HepG2 (cell line): ENCODE results near the gene PHKB. TPM values are rescaled to one million over a fixed set of nuclear protein-coding genes. Genes with fewer than 3 reads are reported as not detected.
A peak's percentile ranks its signal among the peaks of the same experiment; 100 is the strongest.

Experiments
- ATM ChIP-seq: fragments of 450-650 bp; IDR thresholded peaks from 2 replicates; pipeline ENCODE4 v1.7.1; 2017; ENCODE audit warnings: mild to moderate bottlenecking, borderline replicate concordance
- FOXC1 ChIP-seq: sonication (generic); formaldehyde crosslinking; IDR thresholded peaks from 2 replicates; pipeline ENCODE4 v1.8.0; 2022; ENCODE audit warnings: mild to moderate bottlenecking, missing genetic modification reagents, borderline replicate concordance
- FOXK1 ChIP-seq: sonication (generic); formaldehyde crosslinking; IDR thresholded peaks from 2 replicates; pipeline ENCODE4 v1.4.0; 2020; ENCODE audit warnings: low read depth, missing genetic modification reagents, borderline replicate concordance
- MYNN ChIP-seq: sonication (generic); formaldehyde crosslinking; IDR thresholded peaks from 2 replicates; pipeline ENCODE4 v1.4.0; 2020; ENCODE audit warnings: mild to moderate bottlenecking, low read depth, missing genetic modification reagents
- NCOA5 ChIP-seq: sonication (generic); formaldehyde crosslinking; IDR thresholded peaks from 2 replicates; pipeline ENCODE4 v1.4.0; 2020; ENCODE audit warnings: missing genetic modification reagents
- PHF8 ChIP-seq: sonication (generic); formaldehyde crosslinking; IDR thresholded peaks from 2 replicates; pipeline ENCODE4 v1.5.0; 2020; ENCODE audit warnings: missing genetic modification reagents
- RBAK ChIP-seq: sonication (generic); formaldehyde crosslinking; IDR thresholded peaks from 2 replicates; pipeline ENCODE4 v1.5.1; 2020; ENCODE audit warnings: mild to moderate bottlenecking, missing genetic modification reagents
- REXO4 ChIP-seq: sonication (generic); formaldehyde crosslinking; IDR thresholded peaks from 2 replicates; pipeline ENCODE4 v1.8.0; 2022; ENCODE audit warnings: missing genetic modification reagents, mild to moderate bottlenecking, borderline replicate concordance
- RFXAP ChIP-seq: sonication (generic); formaldehyde crosslinking; IDR thresholded peaks from 2 replicates; pipeline ENCODE4 v1.4.0; 2020; ENCODE audit warnings: missing genetic modification reagents, borderline replicate concordance
- RXRB ChIP-seq: IDR thresholded peaks from 2 replicates; pipeline ENCODE4 v1.6.1; 2016; ENCODE audit warnings: borderline replicate concordance, missing genetic modification reagents, missing compliant biosample characterization
- SOX5 ChIP-seq: IDR thresholded peaks from 2 replicates; pipeline ENCODE4 v1.6.1; 2016; ENCODE audit warnings: borderline replicate concordance
- SRF ChIP-seq: IDR thresholded peaks from 2 replicates; pipeline ENCODE4 v1.6.1; 2011; ENCODE audit warnings: mild to moderate bottlenecking, low read depth, low read length, moderate library complexity
- STAT5B ChIP-seq: sonication (generic); formaldehyde crosslinking; IDR thresholded peaks from 2 replicates; pipeline ENCODE4 v1.4.0; 2020; ENCODE audit warnings: missing genetic modification reagents
- ZNF207 ChIP-seq: fragments of 450-650 bp; IDR thresholded peaks from 2 replicates; pipeline ENCODE4 v1.6.1; 2016; ENCODE audit warnings: antibody characterized with exemption, borderline replicate concordance
- ZNF335 ChIP-seq: sonication (generic); formaldehyde crosslinking; IDR thresholded peaks from 2 replicates; pipeline ENCODE4 v1.4.0; 2020; ENCODE audit warnings: missing genetic modification reagents
- ZNF34 ChIP-seq: sonication (generic); formaldehyde crosslinking; IDR thresholded peaks from 2 replicates; pipeline ENCODE4 v1.4.0; 2020; ENCODE audit warnings: mild to moderate bottlenecking, missing genetic modification reagents, borderline replicate concordance
- polyA plus RNA-seq, 8 experiments: library from polyadenylated mRNA; depleted of rRNA in 3 of 8; stranded (reverse) in 7 of 8; unstranded in 1 of 8; fragments of >200 nt; fragmentation: Illumina TruSeq in 4 of 8; extraction: Trizol in 4 of 8; gene quantifications; 2 replicates each; pipeline versions ENCODE4 v1.2.1 to v1.2.3, GENCODE V29; 2011 to 2016; ENCODE audit warnings: low read depth in 4 of 8, missing spikeins in 1 of 8, mixed read lengths in 1 of 8; ENCODE audit not compliant: insufficient read depth in 1 of 8
- total RNA-seq, 5 experiments: library from RNA; depleted of rRNA; stranded (reverse); fragments of >200 nt; fragmentation: Illumina TruSeq; extraction: Trizol; gene quantifications; 2 replicates each; pipeline ENCODE4 v1.2.3, GENCODE V29; 2016; ENCODE audit warnings: low read depth in 1 of 5
- TF ChIP-seq, protein P1 (sequence below): sonication (generic); formaldehyde crosslinking; IDR thresholded peaks from 2 replicates; pipeline ENCODE4 v1.8.0; 2022; ENCODE audit warnings: mild to moderate bottlenecking, missing genetic modification reagents, moderate library complexity
- TF ChIP-seq, protein P2 (sequence below): sonication (generic); formaldehyde crosslinking; IDR thresholded peaks from 2 replicates; pipeline ENCODE4 v1.5.0; 2020; ENCODE audit warnings: mild to moderate bottlenecking, missing genetic modification reagents
- TF ChIP-seq, protein P3 (sequence below): sonication (generic); formaldehyde crosslinking; IDR thresholded peaks from 2 replicates; pipeline ENCODE4 v1.4.0; 2020; ENCODE audit warnings: missing genetic modification reagents
- TF ChIP-seq, protein P4 (sequence below): sonication (generic); formaldehyde crosslinking; IDR thresholded peaks from 2 replicates; pipeline ENCODE4 v1.8.1; 2022; ENCODE audit warnings: mild to moderate bottlenecking, missing genetic modification reagents
- TF ChIP-seq, protein P5 (sequence below): sonication (generic); formaldehyde crosslinking; IDR thresholded peaks from 2 replicates; pipeline ENCODE4 v1.4.0; 2020; ENCODE audit warnings: missing genetic modification reagents, borderline replicate concordance

Gene PHKB
- total and polyA plus RNA-seq, 2 of the 13 experiments (the other 11 are each of a cell fraction or from before 2014, with no cell fraction given) = 66.0 to 80.8 TPM

DNA sequence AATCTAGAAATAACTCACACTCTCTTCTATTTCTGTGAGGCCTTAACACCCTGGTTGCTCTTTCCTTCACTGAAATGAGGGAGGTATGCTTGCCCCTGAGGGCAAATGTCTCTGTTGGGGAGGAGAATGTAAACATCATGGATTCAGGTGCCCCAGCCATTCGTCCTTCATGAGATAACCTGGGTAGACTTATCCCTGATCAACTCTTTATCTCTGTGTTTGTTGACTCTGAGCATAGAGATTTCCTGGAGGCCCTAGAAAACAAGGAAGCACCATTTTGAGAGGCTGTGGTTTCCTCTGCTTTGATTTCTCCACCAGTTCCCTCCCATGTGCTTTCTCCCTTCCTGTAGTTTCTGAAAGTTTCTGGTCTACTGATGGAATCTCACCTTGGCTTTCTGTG lies 77.3 kb downstream of the PHKB start (continued):
- TF ChIP-seq REXO4 (CRISPR knock-in tag) (no peak), ZNF335 (CRISPR knock-in tag) (peak; percentile 52; the same call in 1 of the 2 replicates), RFXAP (peak; percentile 72; the same call in 1 of the 2 replicates), STAT5B (CRISPR knock-in tag) (no peak), FOXK1 (CRISPR knock-in tag) (peak; percentile 94), ATM (no peak), RBAK (no peak), SRF (no peak), RXRB (CRISPR knock-in tag) (peak; percentile 96), FOXC1 (CRISPR knock-in tag) (no peak), SOX5 (CRISPR knock-in tag) (peak; percentile 89; the same call in 1 of the 2 replicates), NCOA5 (no peak), MYNN (0 out of 2 replicates have a peak, but pooled peaks have one; percentile 26), ZNF34 (CRISPR knock-in tag) (no peak), ZNF207 (no peak), PHF8 (CRISPR knock-in tag) (0 out of 2 replicates have a peak, but pooled peaks have one; percentile 23)
- TF ChIP-seq, protein P1, sequence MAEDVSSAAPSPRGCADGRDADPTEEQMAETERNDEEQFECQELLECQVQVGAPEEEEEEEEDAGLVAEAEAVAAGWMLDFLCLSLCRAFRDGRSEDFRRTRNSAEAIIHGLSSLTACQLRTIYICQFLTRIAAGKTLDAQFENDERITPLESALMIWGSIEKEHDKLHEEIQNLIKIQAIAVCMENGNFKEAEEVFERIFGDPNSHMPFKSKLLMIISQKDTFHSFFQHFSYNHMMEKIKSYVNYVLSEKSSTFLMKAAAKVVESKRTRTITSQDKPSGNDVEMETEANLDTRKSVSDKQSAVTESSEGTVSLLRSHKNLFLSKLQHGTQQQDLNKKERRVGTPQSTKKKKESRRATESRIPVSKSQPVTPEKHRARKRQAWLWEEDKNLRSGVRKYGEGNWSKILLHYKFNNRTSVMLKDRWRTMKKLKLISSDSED = no peak
- TF ChIP-seq, protein P2, sequence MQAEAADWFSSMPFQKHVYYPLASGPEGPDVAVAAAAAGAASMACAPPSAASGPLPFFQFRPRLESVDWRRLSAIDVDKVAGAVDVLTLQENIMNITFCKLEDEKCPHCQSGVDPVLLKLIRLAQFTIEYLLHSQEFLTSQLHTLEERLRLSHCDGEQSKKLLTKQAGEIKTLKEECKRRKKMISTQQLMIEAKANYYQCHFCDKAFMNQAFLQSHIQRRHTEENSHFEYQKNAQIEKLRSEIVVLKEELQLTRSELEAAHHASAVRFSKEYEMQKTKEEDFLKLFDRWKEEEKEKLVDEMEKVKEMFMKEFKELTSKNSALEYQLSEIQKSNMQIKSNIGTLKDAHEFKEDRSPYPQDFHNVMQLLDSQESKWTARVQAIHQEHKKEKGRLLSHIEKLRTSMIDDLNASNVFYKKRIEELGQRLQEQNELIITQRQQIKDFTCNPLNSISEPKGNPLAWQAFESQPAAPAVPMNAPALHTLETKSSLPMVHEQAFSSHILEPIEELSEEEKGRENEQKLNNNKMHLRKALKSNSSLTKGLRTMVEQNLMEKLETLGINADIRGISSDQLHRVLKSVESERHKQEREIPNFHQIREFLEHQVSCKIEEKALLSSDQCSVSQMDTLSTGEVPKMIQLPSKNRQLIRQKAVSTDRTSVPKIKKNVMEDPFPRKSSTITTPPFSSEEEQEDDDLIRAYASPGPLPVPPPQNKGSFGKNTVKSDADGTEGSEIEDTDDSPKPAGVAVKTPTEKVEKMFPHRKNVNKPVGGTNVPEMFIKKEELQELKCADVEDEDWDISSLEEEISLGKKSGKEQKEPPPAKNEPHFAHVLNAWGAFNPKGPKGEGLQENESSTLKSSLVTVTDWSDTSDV = no peak
- TF ChIP-seq, protein P3, sequence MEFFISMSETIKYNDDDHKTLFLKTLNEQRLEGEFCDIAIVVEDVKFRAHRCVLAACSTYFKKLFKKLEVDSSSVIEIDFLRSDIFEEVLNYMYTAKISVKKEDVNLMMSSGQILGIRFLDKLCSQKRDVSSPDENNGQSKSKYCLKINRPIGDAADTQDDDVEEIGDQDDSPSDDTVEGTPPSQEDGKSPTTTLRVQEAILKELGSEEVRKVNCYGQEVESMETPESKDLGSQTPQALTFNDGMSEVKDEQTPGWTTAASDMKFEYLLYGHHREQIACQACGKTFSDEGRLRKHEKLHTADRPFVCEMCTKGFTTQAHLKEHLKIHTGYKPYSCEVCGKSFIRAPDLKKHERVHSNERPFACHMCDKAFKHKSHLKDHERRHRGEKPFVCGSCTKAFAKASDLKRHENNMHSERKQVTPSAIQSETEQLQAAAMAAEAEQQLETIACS (CRISPR knock-in tag) = no peak
- TF ChIP-seq, protein P4, sequence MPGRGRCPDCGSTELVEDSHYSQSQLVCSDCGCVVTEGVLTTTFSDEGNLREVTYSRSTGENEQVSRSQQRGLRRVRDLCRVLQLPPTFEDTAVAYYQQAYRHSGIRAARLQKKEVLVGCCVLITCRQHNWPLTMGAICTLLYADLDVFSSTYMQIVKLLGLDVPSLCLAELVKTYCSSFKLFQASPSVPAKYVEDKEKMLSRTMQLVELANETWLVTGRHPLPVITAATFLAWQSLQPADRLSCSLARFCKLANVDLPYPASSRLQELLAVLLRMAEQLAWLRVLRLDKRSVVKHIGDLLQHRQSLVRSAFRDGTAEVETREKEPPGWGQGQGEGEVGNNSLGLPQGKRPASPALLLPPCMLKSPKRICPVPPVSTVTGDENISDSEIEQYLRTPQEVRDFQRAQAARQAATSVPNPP (CRISPR knock-in tag) = no peak
- TF ChIP-seq, protein P5, sequence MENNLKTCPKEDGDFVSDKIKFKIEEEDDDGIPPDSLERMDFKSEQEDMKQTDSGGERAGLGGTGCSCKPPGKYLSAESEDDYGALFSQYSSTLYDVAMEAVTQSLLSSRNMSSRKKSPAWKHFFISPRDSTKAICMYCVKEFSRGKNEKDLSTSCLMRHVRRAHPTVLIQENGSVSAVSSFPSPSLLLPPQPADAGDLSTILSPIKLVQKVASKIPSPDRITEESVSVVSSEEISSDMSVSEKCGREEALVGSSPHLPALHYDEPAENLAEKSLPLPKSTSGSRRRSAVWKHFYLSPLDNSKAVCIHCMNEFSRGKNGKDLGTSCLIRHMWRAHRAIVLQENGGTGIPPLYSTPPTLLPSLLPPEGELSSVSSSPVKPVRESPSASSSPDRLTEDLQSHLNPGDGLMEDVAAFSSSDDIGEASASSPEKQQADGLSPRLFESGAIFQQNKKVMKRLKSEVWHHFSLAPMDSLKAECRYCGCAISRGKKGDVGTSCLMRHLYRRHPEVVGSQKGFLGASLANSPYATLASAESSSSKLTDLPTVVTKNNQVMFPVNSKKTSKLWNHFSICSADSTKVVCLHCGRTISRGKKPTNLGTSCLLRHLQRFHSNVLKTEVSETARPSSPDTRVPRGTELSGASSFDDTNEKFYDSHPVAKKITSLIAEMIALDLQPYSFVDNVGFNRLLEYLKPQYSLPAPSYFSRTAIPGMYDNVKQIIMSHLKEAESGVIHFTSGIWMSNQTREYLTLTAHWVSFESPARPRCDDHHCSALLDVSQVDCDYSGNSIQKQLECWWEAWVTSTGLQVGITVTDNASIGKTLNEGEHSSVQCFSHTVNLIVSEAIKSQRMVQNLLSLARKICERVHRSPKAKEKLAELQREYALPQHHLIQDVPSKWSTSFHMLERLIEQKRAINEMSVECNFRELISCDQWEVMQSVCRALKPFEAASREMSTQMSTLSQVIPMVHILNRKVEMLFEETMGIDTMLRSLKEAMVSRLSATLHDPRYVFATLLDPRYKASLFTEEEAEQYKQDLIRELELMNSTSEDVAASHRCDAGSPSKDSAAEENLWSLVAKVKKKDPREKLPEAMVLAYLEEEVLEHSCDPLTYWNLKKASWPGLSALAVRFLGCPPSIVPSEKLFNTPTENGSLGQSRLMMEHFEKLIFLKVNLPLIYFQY (CRISPR knock-in tag) = peak; percentile 64; the same call in 1 of the 2 replicates
